Memory B cell (primary cell): Measurements from ENCODE around the gene CPSF6.
"Not testable (repeated sequence)": the region's sequence is repeated elsewhere in the genome, so short reads cannot be mapped to it uniquely, and the experiment has no call there.

Source experiments
- ATAC-seq: fragments of 150-1000 bp; cut with Tn5 transposase; 2 replicates; pipeline ENCODE4 v1.10.0; 2021; ENCODE audit warnings: low read depth, mild to moderate bottlenecking, moderate library complexity
- DNase-seq, 2 donors: peaks; one replicate each; pipeline ENCODE4 v3.0.0; 2022; ENCODE audit warnings: low spot score in 2 of 2
- H3K27ac Mint-ChIP-seq: one replicate; pipeline ENCODE4 v1.8.0; 2022; ENCODE audit warnings: mild to moderate bottlenecking, moderate library complexity, mixed read lengths
- H3K27me3 Mint-ChIP-seq: one replicate; pipeline ENCODE4 v1.8.0; 2022; ENCODE audit warnings: mixed read lengths
- H3K36me3 Mint-ChIP-seq: one replicate; pipeline ENCODE4 v1.8.0; 2022; ENCODE audit warnings: mild to moderate bottlenecking, mixed read lengths
- H3K4me1 Mint-ChIP-seq: one replicate; pipeline ENCODE4 v1.8.0; 2022; ENCODE audit warnings: mixed read lengths
- H3K4me3 Mint-ChIP-seq: one replicate; pipeline ENCODE4 v1.8.0; 2022; ENCODE audit warnings: mild to moderate bottlenecking, moderate library complexity, mixed read lengths
- H3K9me3 Mint-ChIP-seq: one replicate; pipeline ENCODE4 v1.8.0; 2022; ENCODE audit warnings: mixed read lengths

The CPSF6 gene

GRCh38 chr12:69275471-69275891 is 36.1 kb downstream of the CPSF6 start:
- H3K4me1 Mint-ChIP-seq = peaks cover 10% of the 10 kb centered on the region
- H3K9me3 Mint-ChIP-seq = no peaks in the 10 kb centered on the region
- ATAC-seq = no peak
- H3K27me3 Mint-ChIP-seq = no peaks in the 10 kb centered on the region
- no peak for DNase-seq
- H3K36me3 Mint-ChIP-seq = peaks cover 2% of the 10 kb centered on the region
- no peak overlapping the region for H3K4me3 Mint-ChIP-seq
- H3K27ac Mint-ChIP-seq = peak overlapping the region; percentile 3

- H3K27ac Mint-ChIP-seq = no peak overlapping the region
These were observed 39.7 kb downstream of the CPSF6 start for GRCh38 chr12:69278814-69279782.

GRCh38 chr12:69284131-69284530 is 44.8 kb downstream of the CPSF6 start:
- ATAC-seq (peak; percentile 24), DNase-seq (no peak)
- H3K36me3 Mint-ChIP-seq = no peaks in the 10 kb centered on the region
- H3K4me1 Mint-ChIP-seq = peaks cover 5% of the 10 kb centered on the region
- H3K27ac Mint-ChIP-seq = no peak overlapping the region
- H3K4me3 Mint-ChIP-seq = peak overlapping the region; percentile 24
- H3K9me3 Mint-ChIP-seq = no peaks in the 10 kb centered on the region
- peaks cover 8% of the 10 kb centered on the region for H3K27me3 Mint-ChIP-seq

More at GRCh38 chr12:69278814-69279782, 39.7 kb downstream of the CPSF6 start:
- no peak for ATAC-seq
- Mint-ChIP-seq H3K4me1 (peaks cover 8% of the 10 kb centered on the region), H3K9me3 (no peaks in the 10 kb centered on the region), H3K4me3 (no peak overlapping the region), H3K27me3 (no peaks in the 10 kb centered on the region), H3K36me3 (no peaks in the 10 kb centered on the region)
- DNase-seq = no peak

GRCh38 chr12:69287556-69287955 is 48.2 kb downstream of the CPSF6 start:
- Mint-ChIP-seq H3K27ac (no peak overlapping the region), H3K27me3 (peaks cover 21% of the 10 kb centered on the region), H3K4me3 (no peak overlapping the region), H3K9me3 (no peaks in the 10 kb centered on the region), H3K4me1 (peaks cover 9% of the 10 kb centered on the region), H3K36me3 (no peaks in the 10 kb centered on the region)
- DNase-seq (no peak), ATAC-seq (no peak)

- peaks cover 19% of the 10 kb centered on the region for H3K27me3 Mint-ChIP-seq
- DNase-seq = peak; percentile 69 to 76
These were observed 51.3 kb downstream of the CPSF6 start for GRCh38 chr12:69290545-69291277.

GRCh38 chr12:69291278-69291593 is 51.9 kb downstream of the CPSF6 start:
- no peak overlapping the region for H3K27ac Mint-ChIP-seq
- H3K36me3 Mint-ChIP-seq = no peaks in the 10 kb centered on the region
- H3K4me3 Mint-ChIP-seq = no peak overlapping the region
- ATAC-seq (no peak), DNase-seq (no peak)
- H3K27me3 Mint-ChIP-seq = peaks cover 19% of the 10 kb centered on the region
- H3K9me3 Mint-ChIP-seq = no peaks in the 10 kb centered on the region
- peaks cover 4% of the 10 kb centered on the region for H3K4me1 Mint-ChIP-seq

More at GRCh38 chr12:69290545-69291277, 51.3 kb downstream of the CPSF6 start:
- Mint-ChIP-seq H3K36me3 (no peaks in the 10 kb centered on the region), H3K27ac (no peak overlapping the region), H3K9me3 (no peaks in the 10 kb centered on the region), H3K4me3 (no peak overlapping the region), H3K4me1 (peaks cover 4% of the 10 kb centered on the region)
- ATAC-seq = peak; percentile 100

- ATAC-seq (no peak), DNase-seq (no peak)
- H3K9me3 Mint-ChIP-seq = peaks cover 3% of the 10 kb centered on the region
- no peak overlapping the region for H3K4me3 Mint-ChIP-seq
- H3K27ac Mint-ChIP-seq = no peak overlapping the region
- no peaks in the 10 kb centered on the region for H3K4me1 Mint-ChIP-seq
- no peaks in the 10 kb centered on the region for H3K36me3 Mint-ChIP-seq
- H3K27me3 Mint-ChIP-seq = no peaks in the 10 kb centered on the region
These were observed 58.8 kb downstream of the CPSF6 start for GRCh38 chr12:69298133-69298532.

GRCh38 chr12:69298947-69299346 is 59.6 kb downstream of the CPSF6 start:
- Mint-ChIP-seq H3K27me3 (no peaks in the 10 kb centered on the region), H3K4me1 (no peaks in the 10 kb centered on the region), H3K36me3 (no peaks in the 10 kb centered on the region), H3K9me3 (peaks cover 3% of the 10 kb centered on the region), H3K27ac (no peak overlapping the region), H3K4me3 (no peak overlapping the region)
- ATAC-seq (no peak), DNase-seq (no peak)

- no peak overlapping the region for H3K27ac Mint-ChIP-seq
- no peak overlapping the region for H3K4me3 Mint-ChIP-seq
- no peaks in the 10 kb centered on the region for H3K27me3 Mint-ChIP-seq
- DNase-seq = no peak
- H3K4me1 Mint-ChIP-seq = no peaks in the 10 kb centered on the region
- ATAC-seq = no peak
- H3K36me3 Mint-ChIP-seq = peaks cover 5% of the 10 kb centered on the region
- H3K9me3 Mint-ChIP-seq = peaks cover 9% of the 10 kb centered on the region
These were observed 64.9 kb downstream of the CPSF6 start for GRCh38 chr12:69304284-69304683.

GRCh38 chr12:69309461-69309860 is 70.1 kb downstream of the CPSF6 start:
- peaks cover 7% of the 10 kb centered on the region for H3K36me3 Mint-ChIP-seq
- no peak overlapping the region for H3K27ac Mint-ChIP-seq
- ATAC-seq (no peak), DNase-seq (no peak)
- peaks cover 8% of the 10 kb centered on the region for H3K9me3 Mint-ChIP-seq
- H3K4me3 Mint-ChIP-seq = no peak overlapping the region
- no peaks in the 10 kb centered on the region for H3K4me1 Mint-ChIP-seq
- no peaks in the 10 kb centered on the region for H3K27me3 Mint-ChIP-seq

GRCh38 chr12:69313209-69313608 is 73.8 kb downstream of the CPSF6 start:
- Mint-ChIP-seq H3K4me3 (no peak overlapping the region), H3K36me3 (peaks cover 6% of the 10 kb centered on the region), H3K27ac (no peak overlapping the region), H3K4me1 (no peaks in the 10 kb centered on the region), H3K9me3 (peaks cover under 1% of the 10 kb centered on the region), H3K27me3 (no peaks in the 10 kb centered on the region)
- DNase-seq (no peak), ATAC-seq (no peak)

- not testable (repeated sequence) for DNase-seq, H3K27me3 Mint-ChIP-seq, H3K4me3 Mint-ChIP-seq, H3K27ac Mint-ChIP-seq, H3K9me3 Mint-ChIP-seq, H3K36me3 Mint-ChIP-seq, ATAC-seq, H3K4me1 Mint-ChIP-seq
These were observed 77.4 kb downstream of the CPSF6 start for GRCh38 chr12:69316784-69317183.

- H3K27me3 Mint-ChIP-seq, H3K4me3 Mint-ChIP-seq, H3K27ac Mint-ChIP-seq, H3K36me3 Mint-ChIP-seq, DNase-seq, H3K9me3 Mint-ChIP-seq, H3K4me1 Mint-ChIP-seq, ATAC-seq: not testable (repeated sequence)
These were observed 77.9 kb downstream of the CPSF6 start for GRCh38 chr12:69317233-69317632.

GRCh38 chr12:69318225-69318624 is 78.9 kb downstream of the CPSF6 start:
- Mint-ChIP-seq H3K27ac (no peak overlapping the region), H3K4me3 (no peak overlapping the region), H3K9me3 (peaks cover 5% of the 10 kb centered on the region), H3K27me3 (peaks cover 2% of the 10 kb centered on the region), H3K36me3 (peaks cover 6% of the 10 kb centered on the region), H3K4me1 (no peaks in the 10 kb centered on the region)
- DNase-seq (no peak), ATAC-seq (no peak)
